Left forelimb (tissue), 1 donor: ENCODE results near the gene TBKBP1.

ENCODE experiments used
- DNase-seq: peaks from one replicate; pipeline ENCODE4 v3.0.0-alpha.2; 2018; ENCODE audit warnings: low spot score

The TBKBP1 gene

DNA sequence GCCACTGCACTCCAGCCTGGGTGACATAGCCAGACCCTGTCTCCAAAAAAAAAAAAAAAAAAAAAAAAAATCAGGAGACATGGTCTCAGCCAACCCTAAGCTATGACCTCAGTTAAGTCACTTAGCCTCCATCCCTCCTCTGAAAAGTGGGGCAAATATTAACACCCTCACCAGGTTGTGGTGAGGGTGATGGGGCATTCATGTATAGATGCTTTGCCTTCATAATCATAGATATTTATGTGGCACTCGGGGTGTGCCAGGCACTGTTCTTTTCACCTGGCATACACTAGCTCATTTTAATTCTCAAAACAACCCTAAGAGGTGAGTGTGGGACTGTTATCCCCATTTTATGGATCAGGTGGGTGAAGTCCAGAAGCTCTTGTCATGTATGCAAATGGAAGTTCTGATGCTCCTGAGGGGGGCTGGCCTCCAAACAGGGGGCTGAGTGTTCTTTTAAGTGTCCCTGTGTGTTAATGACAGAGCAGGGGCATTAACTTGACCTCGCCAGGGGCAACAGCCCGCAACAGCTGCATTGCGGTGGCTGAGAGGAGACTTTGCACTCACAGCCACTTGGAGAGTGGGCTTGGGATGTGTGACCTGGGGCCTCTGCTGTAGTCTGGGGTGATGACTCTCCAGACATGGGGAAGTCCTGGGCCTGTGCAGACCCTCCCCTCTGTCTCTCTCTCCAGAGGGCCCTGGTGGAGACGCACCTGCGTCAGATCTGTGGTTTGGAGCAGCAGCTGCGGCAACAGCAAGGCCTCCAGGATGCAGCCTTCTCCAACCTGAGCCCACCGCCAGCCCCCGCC lies 4.1 kb downstream of the TBKBP1 start:
- no peak for DNase-seq

DNA sequence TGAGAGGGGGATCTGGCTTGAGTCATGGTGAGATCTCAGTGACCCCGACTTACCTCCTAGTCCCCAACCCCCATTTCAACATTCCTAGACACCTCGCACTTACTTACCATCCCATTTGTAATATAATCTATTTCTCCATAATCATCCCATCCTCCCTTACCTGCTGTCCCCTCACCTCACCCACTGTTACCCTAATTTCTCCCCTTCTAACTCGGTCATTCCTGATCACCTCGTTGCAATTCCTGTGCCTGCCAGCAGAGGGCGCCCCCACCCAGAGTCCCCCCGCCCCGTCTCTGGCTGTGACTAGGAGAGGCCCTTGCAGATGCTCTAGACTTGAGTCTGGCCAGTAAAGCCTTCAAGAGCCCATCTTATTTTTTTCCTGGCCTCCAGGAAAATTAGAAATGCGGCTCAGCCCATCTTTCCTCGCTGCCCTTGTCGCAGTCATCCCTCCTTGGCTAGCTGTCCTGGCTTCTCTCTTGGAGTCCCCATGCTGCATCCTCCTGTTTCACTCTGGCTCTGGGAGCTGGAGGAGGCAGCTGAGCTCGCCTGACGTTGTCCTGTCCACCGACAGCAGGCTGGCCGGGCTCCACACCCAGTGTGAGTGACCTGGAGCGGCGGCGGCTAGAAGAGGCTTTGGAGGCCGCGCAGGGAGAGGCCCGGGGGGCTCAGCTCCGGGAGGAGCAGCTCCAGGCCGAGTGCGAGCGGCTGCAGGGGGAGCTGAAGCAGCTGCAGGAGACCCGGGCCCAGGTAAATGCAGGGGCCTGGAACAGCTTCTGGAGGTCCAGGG lies 5.0 kb downstream of the TBKBP1 start:
- DNase-seq: no peak

DNA sequence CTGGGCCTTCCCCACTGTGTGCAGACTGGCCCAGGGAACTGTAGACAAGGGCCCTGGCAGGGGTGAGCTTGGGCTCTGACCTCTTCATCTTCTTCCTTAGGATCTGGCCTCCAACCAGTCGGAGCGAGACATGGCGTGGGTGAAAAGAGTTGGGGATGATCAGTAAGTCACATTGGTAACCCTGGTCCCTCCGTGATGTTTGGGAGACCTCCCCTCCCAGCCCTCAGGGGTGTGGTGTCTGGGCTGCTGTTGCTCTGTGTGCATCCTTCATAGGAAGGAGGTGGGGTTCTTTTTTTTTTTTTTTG lies 5.5 kb downstream of the TBKBP1 start:
- DNase-seq: no peak

- DNase-seq: peak; percentile 51
Measured at GRCh38 chr17:47700471-47701449, 6.8 kb downstream of the TBKBP1 start.

DNA sequence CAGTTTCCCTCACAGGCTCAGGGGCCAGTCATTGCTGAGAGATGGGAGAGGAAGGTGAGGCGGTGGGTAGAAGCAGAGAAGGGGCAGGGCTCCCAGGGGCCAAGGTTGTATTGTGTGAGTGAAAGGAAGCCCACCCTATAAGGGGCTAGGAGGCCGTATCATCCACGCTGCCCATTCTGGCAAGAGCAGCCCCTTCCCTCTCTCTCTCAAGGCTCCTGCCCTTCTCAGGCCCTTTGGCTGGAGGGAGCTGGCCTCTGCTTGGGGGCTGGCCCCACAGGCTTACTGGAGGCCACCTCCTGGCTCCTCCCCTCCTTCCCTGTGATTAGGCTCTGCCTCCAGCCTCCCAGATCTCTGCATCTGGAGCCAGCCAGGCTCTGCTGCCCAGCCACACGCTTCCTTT lies 7.6 kb downstream of the TBKBP1 start:
- no peak for DNase-seq

DNA sequence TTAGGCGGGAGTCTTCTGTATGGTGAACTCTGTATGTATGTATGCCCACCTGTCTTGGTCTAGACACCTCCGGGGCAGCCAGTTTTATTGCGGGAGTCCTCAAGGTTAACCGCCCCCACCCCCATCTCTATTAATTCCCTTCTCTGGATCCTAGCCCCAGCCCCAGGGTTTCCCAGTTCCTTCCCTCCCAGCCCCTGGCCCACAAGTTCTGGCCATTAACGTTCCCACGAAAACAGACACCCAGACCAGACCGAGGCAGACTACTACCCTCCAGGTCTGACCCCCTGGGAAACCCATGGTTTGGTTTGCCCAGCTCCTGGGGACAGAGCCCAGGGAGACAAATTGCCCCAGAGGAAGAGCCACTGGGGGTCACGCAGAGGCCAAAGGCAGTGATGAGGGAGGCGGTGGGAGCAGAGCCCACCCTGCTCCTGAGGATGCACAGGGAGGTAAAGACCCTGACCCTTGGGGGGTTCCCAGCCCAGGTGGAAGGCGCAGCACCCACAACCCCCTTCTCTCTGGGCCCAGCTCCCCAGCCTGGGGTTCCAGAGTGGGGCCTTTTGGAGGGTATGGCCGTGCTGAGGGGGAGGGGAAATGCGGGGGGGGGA lies 8.5 kb downstream of the TBKBP1 start:
- DNase-seq: no peak

GRCh38 chr17:47703191-47703591 lies 9.2 kb downstream of the TBKBP1 start:
- DNase-seq: no peak

DNA sequence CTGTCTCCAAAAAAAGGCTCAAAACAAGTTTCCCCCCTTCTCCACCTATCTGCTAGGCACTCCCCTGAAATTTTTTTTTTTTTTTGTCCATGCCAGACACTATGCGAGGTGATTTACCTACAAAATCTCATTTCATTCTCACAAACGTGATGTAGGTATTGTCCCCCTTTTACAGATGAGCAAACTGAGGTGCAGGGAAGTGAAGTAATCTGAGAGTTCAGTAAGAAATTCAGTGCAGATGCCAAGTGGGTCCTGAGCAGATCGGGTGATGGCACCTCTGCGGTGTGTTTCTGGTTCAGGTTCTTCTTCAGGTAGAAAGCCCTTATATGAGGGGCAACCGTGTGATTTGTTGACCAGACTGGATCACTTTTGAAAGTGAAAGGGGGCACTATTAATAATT lies 9.7 kb downstream of the TBKBP1 start:
- no peak for DNase-seq

- no peak for DNase-seq
Measured at GRCh38 chr17:47704116-47704515, 10.2 kb downstream of the TBKBP1 start.

DNA sequence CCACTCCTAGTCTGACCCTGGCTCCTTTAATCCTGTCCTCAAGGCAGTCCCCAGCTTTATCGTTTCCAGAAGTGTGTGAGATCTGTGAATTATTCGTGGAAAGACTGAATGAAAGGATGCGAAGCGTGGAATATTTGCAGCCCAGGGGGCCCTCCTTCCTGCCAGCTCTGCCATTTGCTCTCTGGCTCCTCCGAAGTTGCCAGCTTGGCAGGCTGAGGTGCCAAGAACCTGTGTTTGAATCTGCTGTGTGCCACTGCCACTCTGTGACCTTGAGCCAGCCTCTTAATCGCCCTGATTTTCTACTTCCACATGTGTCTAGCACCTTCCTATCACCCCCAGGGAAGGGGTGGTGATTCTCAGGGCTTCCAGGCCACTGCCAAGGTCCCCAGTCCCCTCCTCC lies 10.8 kb downstream of the TBKBP1 start:
- no peak for DNase-seq

GRCh38 chr17:47705536-47706530 lies 11.9 kb downstream of the TBKBP1 start:
- no peak for DNase-seq

DNA sequence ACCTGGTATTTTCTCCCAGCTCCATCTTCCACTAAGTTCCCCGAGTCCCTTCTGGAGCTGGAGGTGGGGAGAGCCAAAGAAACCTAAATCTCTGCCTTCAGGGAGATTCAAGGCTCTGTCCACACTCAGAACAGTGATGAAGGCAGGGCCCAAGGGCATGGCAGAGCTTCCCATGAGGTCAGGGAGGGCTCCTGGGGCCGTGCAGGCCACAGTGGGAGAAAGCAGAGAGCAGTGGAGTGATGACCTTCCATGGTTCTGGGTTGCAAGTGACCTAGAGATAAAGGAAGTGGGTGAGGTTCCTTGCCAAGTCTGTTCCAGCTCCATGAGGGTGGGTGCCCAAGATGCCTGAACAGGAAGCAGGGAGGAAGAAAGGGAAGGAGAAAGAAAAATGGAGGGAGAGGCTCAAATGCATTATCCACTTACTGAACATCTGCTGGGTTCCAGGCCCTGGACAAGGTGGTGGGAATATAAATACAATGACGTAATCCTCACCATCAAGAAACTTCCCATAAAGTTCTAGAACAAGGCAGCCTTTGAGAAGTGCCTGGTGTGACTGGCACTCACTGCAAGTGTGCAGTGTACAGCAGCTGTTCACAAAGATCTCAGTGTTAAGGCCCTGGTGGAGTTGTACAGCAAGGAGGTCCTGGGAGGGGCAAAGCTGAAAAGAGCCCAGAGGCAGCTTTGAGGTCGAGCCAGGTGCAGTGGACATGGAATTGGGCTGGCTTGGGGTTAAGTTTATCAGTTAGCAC lies 13.3 kb downstream of the TBKBP1 start:
- no peak for DNase-seq

- no peak for DNase-seq
Measured at GRCh38 chr17:47707884-47708283, 13.9 kb downstream of the TBKBP1 start.

DNA sequence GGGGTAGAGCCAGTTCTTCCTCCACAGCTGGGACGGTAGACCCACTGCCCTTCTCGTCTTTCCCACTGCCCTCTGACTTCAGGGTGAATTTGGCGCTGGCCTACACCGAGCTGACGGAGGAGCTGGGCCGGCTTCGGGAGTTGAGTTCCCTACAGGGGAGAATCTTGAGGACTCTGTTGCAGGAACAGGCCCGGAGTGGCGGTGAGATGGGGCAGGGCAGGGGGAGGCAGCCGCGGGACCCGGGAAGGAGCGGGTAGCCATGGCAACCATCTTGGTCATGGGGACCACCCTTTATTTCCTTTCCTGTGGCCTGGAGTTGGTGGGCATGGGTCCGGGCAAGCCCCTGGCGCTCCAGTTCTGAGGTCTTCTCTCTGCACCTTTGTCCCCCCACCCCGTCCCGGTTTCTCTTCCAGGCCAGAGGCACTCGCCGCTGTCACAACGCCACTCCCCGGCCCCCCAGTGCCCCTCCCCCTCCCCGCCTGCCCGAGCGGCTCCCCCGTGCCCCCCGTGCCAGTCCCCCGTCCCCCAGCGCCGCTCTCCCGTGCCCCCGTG lies 14.4 kb downstream of the TBKBP1 start:
- no peak for DNase-seq

- DNase-seq: no peak
Measured at GRCh38 chr17:47708864-47709541, 15.0 kb downstream of the TBKBP1 start.

DNA sequence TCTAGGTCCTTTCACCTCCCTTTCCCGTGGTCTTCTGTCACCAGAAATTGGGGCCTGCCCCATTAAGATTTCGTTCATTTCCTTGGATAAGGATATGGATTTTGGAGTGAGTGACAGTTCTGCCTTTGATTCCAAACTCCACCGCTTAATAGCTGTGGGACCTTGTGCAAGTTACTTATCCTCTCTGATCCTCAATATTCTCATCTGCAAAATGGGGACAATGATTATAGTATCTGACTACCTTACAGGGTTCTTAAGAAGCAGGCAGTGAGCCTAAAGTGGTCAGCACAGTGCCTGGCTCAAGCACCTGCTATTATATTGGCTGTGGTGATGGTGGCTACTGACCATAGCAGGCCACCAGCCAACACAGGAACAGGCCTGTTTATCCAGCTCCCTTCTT lies 15.6 kb downstream of the TBKBP1 start:
- DNase-seq: no peak

- DNase-seq: no peak
Measured at GRCh38 chr17:47711366-47712099, 17.6 kb downstream of the TBKBP1 start.

GRCh38 chr17:47712330-47713023 lies 18.5 kb downstream of the TBKBP1 start:
- DNase-seq: no peak
